MV-4-11 (cell line): ENCODE data around the gene EZR.
A peak's percentile ranks its signal among the peaks of the same experiment; 100 is the strongest.

ENCODE experiments used
- DNase-seq: peaks from one replicate; lab custom pipeline; 2025; lab: John Stamatoyannopoulos, UW

The EZR gene

DNA sequence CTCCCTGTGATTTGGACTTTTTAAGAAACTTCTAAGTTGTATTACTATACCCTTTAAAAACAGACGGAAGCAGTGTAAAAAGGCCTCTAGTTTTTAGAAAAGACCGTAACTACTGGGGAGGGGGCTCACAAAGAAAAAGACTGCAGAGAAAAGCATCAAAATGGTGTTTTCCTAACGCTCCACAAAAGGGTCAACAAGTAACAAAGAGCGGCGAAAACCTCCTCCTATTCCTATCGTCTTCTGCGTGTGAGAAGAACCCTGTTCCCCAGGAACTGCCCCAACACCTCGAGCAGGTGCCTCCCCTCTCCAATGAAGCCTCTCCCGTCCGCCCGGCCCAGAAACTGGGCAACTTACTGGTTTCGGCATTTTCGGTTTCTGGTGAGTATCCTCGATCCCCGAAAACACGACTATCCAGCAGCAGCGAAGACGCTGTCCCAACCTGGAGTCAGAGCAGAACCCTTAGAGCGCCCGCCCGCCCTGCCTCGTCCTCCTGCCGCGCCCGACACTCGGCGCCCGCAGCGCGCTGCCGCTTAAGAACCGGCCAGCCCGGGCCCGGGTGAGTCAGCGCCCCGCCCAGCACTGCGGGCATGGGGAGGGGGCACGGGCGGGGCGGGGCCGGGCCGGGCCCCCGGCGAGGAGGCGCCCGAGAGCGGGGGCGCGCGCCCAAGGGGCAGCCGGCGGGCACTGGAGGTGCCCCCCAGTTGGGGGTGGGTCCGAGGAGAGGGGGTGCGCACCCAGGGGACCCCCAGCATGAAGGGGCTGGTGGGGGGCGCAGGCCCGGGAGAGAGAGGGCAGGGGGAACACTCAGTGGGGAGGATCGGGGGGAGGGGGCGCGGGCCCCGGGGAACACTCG is 1.2 kb downstream of the EZR start:
- DNase-seq: peak; percentile 43

DNA sequence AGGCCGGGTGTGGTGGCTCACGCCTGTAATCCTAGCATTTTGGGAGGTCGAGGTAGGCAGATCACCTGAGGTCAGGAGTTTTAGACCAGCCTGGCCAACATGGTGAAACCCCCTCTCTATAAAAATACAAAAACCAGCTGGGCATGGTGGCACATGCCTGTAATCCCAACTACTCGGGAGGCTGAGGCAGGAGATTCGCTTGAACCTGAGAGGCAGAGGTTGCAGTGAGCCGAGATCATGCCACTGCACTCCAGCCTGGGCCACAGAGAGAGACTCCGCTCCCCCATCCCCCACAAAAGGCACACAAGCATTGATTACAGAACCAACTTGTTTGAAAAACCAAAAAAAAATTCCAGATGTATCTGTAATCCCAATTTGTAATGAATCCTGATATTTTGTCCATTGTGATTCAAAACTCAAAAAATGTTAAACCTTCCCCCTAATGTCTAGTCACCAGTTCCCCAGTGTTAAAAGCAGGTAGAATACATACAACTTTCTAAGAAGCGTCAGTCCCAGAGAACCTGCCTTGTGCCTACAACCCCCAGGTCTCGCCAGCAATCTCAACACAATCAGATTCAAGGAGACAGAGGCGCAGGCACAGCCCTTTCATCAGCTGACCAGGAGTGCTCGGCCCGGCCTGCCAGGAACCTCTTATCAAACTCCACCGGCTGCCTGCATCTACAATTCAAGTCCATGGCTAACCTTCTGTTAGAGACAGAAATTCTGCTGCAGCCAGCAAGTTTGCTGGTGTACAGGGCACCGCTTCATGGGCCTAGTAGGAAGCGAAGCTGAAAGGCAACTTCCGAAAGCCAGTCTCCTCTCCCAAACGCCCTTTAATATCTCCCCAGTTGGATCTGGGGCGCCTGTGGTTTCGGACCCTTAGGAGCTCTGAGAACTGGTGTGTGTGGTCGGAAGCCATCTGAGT is 2.1 kb downstream of the EZR start:
- DNase-seq: no peak

GRCh38 chr6:158816329-158816728 is 2.8 kb downstream of the EZR start:
- no peak for DNase-seq

DNA sequence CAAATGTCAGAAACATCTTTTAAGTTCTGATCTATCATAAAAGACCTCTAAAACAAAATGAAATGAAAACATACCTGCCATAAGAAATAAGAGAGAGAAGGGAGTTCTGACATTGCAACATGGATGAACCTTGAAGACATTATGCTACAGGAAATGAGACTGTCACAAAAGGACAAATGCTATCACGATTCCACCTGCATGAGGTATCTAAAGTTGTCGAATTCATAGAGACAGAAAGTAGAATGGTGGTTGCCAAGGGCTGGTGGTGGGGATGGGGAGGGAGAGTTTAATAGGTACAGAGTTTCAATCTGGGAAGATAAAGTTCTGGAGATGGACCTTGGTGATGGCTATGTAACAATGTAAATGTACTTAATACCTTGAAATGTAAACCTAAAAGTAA is 3.3 kb downstream of the EZR start:
- DNase-seq: no peak

DNA sequence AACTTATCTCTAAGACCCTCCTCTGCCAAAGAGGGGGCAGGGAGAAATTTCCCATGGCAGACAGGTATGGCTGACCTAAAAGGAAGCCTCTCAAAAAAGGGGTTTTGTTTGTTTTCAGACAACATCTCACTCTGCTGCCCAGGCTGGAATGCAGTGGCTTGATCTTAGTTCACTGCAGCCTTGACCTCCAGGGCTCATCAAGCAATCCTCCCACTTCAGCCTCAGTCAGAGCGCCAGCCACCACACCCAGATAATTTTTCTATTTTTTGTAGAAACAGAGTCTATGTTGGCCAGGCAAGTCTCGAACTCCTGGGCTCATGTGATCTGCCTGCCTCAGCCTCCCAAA is 3.8 kb downstream of the EZR start:
- DNase-seq: no peak

DNA sequence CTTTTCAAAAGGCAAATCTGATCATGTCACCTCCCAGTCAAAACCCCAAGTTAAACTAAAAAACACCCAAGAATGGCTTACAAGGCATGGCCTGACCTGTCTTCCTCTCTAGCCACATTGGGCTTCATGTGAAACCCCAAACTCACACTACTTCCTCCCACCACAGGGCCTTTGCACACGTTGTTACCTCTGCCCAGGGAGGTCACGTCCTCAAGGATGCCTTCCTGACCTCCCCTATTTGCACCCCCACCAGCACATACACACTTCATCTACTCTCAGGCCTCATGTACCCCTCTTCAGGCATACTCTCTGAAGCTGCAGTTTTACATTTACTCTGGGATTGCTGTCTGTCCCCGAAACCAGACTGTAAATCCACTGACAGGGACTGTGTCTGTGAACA is 6.1 kb downstream of the EZR start:
- no peak for DNase-seq

DNA sequence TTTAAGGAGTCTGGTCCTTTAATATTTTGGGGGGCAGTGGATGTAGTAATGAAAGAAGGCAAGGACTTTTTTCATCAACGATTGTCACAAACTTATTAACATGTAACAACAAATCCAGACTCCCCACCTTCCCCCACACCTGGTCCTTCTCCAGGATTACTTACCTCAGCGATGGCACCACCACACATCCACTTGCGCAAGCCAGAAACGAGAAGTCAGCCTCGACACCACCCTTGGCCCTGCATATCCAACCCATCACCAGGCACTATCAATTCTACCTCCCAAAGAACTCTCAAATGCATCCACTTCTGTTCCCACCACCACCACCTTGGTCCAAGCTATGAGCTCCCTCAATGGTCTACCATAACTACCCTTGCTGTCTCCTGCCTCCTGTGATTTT is 6.6 kb downstream of the EZR start:
- no peak for DNase-seq

- peak; percentile 26 for DNase-seq
Measured at GRCh38 chr6:158810155-158811095, 8.7 kb downstream of the EZR start.

GRCh38 chr6:158808941-158809678 is 10.1 kb downstream of the EZR start:
- DNase-seq: no peak

DNA sequence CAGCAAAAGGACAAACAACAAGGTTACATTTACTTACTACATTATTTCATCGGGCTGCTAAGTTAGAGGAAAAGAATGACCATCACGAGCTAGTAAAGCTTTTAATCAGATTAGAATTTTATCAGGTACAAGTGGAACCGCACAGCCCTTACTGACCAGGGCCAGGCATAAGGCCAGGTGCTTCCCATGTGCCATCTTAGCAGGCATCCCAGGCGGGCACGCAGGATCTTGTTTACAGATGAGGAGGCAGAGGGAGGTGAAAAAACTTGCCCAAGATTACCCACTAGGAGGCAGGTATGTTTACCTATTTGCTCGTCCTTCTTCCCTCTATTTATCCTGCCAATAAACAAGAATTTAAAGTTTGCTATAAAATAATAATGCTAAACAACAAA is 10.7 kb downstream of the EZR start:
- DNase-seq: no peak

DNA sequence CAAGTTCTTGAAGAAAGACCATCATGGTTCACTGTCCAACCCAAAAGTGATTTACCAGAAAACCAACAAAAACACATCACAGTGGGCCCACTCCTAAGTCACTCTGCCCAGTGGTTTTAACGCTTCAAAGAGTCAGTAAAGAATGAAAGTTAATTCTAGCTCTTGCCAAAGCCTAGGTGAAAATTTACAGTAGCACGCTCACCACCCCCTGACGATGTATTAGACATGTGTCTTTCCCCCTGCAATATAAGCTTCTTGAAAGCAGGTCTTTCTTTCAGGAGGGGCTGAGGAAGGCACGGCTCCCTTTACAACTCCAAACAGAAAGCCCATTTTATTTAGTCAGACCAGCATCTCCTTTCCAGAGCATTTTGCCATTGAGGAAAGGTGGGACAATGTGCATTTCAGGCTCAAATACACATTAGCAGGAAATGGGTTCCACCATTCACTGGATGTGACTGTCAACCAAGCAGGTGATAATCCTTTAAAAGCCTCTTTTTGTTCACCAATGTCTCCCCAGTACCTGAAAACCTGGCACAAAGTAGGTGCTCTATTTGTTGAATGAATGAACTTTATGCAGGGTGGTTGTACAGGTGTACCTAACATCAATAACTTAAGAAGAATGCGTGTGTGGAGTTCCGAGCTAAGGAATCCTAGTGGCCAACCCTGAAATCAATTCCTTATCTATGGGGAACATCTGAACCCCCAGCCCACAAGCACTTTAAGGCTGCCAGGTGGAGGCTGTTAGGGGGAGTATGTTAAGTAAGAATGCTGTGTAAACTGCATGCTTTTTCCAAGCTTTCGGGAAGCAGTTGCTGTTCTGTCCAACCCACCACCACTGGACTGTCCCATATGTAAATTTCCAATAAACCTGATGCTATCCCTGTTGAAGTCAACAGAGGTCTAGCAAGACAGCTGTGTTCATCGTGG is 11.4 kb downstream of the EZR start:
- no peak for DNase-seq

- no peak for DNase-seq
Measured at GRCh38 chr6:158805698-158806377, 13.3 kb downstream of the EZR start.

DNA sequence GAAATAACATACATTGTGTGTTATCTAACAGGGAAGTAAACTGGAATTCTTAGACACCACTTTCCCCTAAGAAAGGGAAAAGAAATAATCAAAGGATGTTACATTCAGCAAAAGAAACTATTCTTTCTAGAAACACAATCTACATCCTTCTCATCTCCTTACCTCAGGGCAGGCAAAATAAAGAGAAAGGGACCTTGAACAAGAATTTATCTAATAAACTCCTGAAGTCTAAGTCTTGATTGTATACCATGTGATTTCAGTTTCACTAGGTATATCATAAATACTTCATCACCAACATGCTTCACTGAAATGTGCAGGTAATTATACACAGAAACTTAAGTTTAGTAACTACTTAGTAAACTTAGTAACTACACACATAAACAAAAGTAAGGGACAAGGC is 15.0 kb downstream of the EZR start:
- no peak for DNase-seq

DNA sequence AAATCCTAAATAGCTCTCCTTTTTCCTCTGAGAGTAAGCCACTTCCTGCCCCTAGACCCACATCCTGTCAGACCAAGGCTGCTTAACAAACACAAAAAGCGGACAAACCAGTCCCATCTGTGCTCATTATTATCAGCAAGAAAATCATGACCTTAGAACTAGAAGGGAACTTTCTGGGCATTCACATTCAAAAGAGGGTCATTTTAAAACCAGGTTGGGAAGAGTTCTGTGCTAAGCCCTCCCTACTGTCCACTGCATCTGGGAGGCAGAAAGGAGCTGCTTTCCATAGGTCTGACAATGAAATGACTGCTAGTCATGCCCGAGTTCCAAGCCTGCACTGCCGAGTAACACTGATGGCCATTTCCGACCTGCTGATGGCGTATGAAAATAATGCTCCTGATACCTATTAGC is 15.4 kb downstream of the EZR start:
- DNase-seq: peak; percentile 73

DNA sequence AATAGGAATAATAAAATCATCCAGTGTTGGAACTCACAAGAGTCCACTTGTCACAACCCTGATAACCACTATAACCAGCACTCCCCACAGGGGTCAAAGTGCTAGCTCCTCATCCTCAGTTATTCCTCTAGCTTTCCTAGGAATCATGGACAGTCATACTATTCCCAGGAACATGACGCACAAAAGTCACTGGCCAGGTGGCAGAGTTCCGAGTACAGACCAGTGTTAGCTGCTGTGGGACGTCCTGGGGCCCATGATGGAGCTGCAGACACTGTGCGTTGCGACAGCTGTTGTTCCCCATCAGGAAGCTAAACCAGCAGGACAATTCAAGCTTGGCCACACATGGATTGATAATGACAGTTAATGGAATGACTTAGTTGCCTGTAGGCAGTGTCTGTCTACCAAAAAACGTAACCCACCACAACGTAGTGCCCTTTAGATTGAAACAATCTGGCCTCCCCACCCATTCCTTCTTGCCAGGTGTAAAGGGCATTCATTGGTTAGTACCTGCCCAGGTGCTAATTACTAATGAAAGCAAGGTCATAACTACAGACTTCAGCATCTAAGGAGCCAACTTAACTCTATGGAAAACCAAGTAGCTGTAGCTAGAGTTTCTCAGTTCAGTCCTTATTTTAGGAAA is 17.4 kb downstream of the EZR start:
- no peak for DNase-seq

- DNase-seq: no peak
Measured at GRCh38 chr6:158799051-158799792, 19.9 kb downstream of the EZR start.

DNA sequence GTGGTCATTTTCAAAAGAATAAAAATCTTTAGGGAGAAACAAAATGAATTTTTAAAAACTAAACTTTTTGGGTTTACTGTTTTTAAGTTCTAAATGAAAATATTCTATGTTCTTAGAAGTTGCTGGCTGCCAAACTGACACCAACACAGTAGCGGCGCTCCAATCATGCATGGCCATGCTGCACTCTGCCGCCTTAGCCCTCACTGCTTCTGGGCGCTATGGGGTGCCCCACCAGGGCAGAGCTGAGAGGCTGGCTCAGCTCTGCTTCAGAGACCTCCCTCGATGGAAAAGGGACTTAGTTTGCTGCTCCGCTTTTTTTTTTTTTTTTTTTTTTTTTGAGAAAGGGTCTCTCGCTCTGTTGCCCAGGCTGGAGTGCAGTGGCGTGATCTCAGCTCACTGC is 20.9 kb downstream of the EZR start:
- DNase-seq: no peak
